GM12878 (cell line): ENCODE results near the gene PRICKLE4. TPM values are rescaled to one million over a fixed set of nuclear protein-coding genes. Genes with fewer than 3 reads are reported as not detected.

ENCODE experiments used
- ATAC-seq: fragments of 200-7000 bp; cut with Tn5 transposase; 3 replicates; pipeline ENCODE4 v1.9.1; 2020; ENCODE audit warnings: mild to moderate bottlenecking, moderate library complexity
- BruUV-seq: library from RNA; stranded (reverse); fragments of 400-500 nt; replicated peaks from 2 replicates; lab custom pipeline; 2021; lab: Mats Ljungman, UMichigan
- CTCF ChIA-PET: fragments of 300-600 bp; sonication (Branson Sonifier 250); formaldehyde crosslinking; extraction: SDS; loops from one replicate; lab custom pipeline; 2021; ENCODE audit warnings: inconsistent platforms; lab: Yijun Ruan, JAX
- POLR2A ChIA-PET: fragments of 350-600 bp; formaldehyde crosslinking; extraction: SDS; loops from one replicate; lab custom pipeline; 2021; ENCODE audit warnings: inconsistent platforms; lab: Charles Lee
- RAD21 ChIA-PET: fragments of 300-600 bp; sonication (Branson Sonifier 250); formaldehyde crosslinking; loops from one replicate; lab custom pipeline; 2023; ENCODE audit warnings: antibody characterized with exemption; ENCODE audit not compliant: unreplicated experiment; lab: Charles Lee
- SMC1A ChIA-PET: fragments of 300-600 bp; sonication (Branson Sonifier 250); formaldehyde crosslinking; loops from one replicate; lab custom pipeline; 2023; ENCODE audit not compliant: unreplicated experiment, uncharacterized antibody; lab: Charles Lee
- DNase-seq: peaks from one replicate; pipeline ENCODE4 v3.0.0-alpha.2; 2011; ENCODE audit warnings: low read depth, low spot score
- FAIRE-seq: peaks from 3 replicates; lab custom pipeline; 2011; peaks lifted over from hg19 to GRCh38; lab: Jason Lieb, UNC
- H2AFZ ChIP-seq: 2 replicates; pipeline ENCODE4 v1.6.0; 2011; ENCODE audit warnings: low read depth, low read length, control low read depth; ENCODE audit not compliant: control insufficient read depth
- H3K27ac ChIP-seq: 2 replicates; pipeline ENCODE4 v1.5.1; 2011; ENCODE audit warnings: control low read depth; ENCODE audit not compliant: control insufficient read depth, insufficient read depth
- H3K27me3 ChIP-seq, 2 experiments: replicated peaks in 1 of 2; 2 replicates each; pipeline versions ENCODE4 v1.6.0 to v1.6.1; 2011; ENCODE audit warnings: low read length in 1 of 2; ENCODE audit not compliant: control insufficient read depth in 2 of 2, insufficient read depth in 2 of 2
- H3K36me3 ChIP-seq, 2 experiments: 2 replicates each; pipeline ENCODE4 v1.5.1; 2011; ENCODE audit warnings: low read length in 1 of 2; ENCODE audit not compliant: control insufficient read depth in 2 of 2, insufficient read depth in 2 of 2
- H3K4me1 ChIP-seq: 2 replicates; pipeline ENCODE4 v1.6.1; 2011; ENCODE audit warnings: mild to moderate bottlenecking, low read length, moderate library complexity, mixed read lengths; ENCODE audit not compliant: control insufficient read depth, insufficient read depth
- H3K4me2 ChIP-seq: 2 replicates; pipeline ENCODE4 v1.6.0; 2011; ENCODE audit warnings: control low read depth; ENCODE audit not compliant: control insufficient read depth, insufficient read depth
- H3K4me3 ChIP-seq: fragments of 200-600 bp; sonication (generic); 2 replicates; pipeline ENCODE4 v1.5.1; 2016
- H3K79me2 ChIP-seq: 2 replicates; pipeline ENCODE4 v1.6.0; 2011; ENCODE audit warnings: low read length; ENCODE audit not compliant: control insufficient read depth, insufficient read depth
- H3K9ac ChIP-seq: 2 replicates; pipeline ENCODE4 v1.8.0; 2011; ENCODE audit warnings: low read length, control low read depth, mixed read lengths; ENCODE audit not compliant: control insufficient read depth, insufficient read depth
- H3K9me3 ChIP-seq: replicated peaks from 3 replicates; pipeline ENCODE4 v1.5.1; 2011; ENCODE audit warnings: mild to moderate bottlenecking, low read length; ENCODE audit not compliant: control insufficient read depth, insufficient read depth
- H4K20me1 ChIP-seq: 2 replicates; pipeline ENCODE4 v1.6.0; 2011; ENCODE audit not compliant: control insufficient read depth, insufficient read depth
- CBX5 ChIP-seq: sonication (generic); IDR thresholded peaks from 2 replicates; pipeline ENCODE4 v1.6.1; 2016; ENCODE audit warnings: low read depth, moderate library complexity, mild to moderate bottlenecking, inconsistent platforms
- E2F4 ChIP-seq: IDR thresholded peaks from 2 replicates; pipeline ENCODE4 v1.6.1; 2012; ENCODE audit warnings: low read depth, low read length, improper control_type of control experiment
- ELK1 ChIP-seq: IDR thresholded peaks from 2 replicates; pipeline ENCODE4 v1.6.1; 2012; ENCODE audit warnings: low read depth, low read length, improper control_type of control experiment
- ETV6 ChIP-seq, 2 experiments: fragments of 450-650 bp in 1 of 2; IDR thresholded peaks in 1 of 2; conservative IDR thresholded peaks in 1 of 2; 2 replicates each; pipeline ENCODE4 v1.6.1; 2014; ENCODE audit warnings: antibody characterized with exemption in 1 of 2, borderline replicate concordance in 1 of 2, low read depth in 1 of 2, mild to moderate bottlenecking in 1 of 2, moderate library complexity in 1 of 2
- HDGF ChIP-seq: fragments of 450-650 bp; IDR thresholded peaks from 2 replicates; pipeline ENCODE4 v1.6.1; 2016; ENCODE audit warnings: antibody characterized with exemption
- JUNB ChIP-seq: IDR thresholded peaks from 2 replicates; pipeline ENCODE4 v1.6.1; 2016; ENCODE audit warnings: antibody characterized with exemption, mild to moderate bottlenecking
- KLF5 ChIP-seq: fragments of 450-650 bp; IDR thresholded peaks from 2 replicates; pipeline ENCODE4 v1.6.1; 2014; ENCODE audit warnings: mild to moderate bottlenecking; ENCODE audit not compliant: partially characterized antibody
- MTA3 ChIP-seq: IDR thresholded peaks from 2 replicates; pipeline ENCODE4 v1.6.1; 2012; ENCODE audit warnings: low read length, inconsistent platforms, borderline replicate concordance
- POLR2AphosphoS2 ChIP-seq: IDR thresholded peaks from 2 replicates; pipeline ENCODE4 v1.6.1; 2011; ENCODE audit warnings: low read depth, mild to moderate bottlenecking, low read length, improper control_type of control experiment, moderate library complexity
- PRDM15 ChIP-seq: fragments of 450-650 bp; formaldehyde crosslinking; IDR thresholded peaks from 2 replicates; pipeline ENCODE4 v1.4.0; 2020; ENCODE audit warnings: mild to moderate bottlenecking, moderate library complexity
- RAD51 ChIP-seq: fragments of 450-650 bp; IDR thresholded peaks from 2 replicates; pipeline ENCODE4 v1.6.1; 2016; ENCODE audit warnings: moderate library complexity, mild to moderate bottlenecking, inconsistent platforms
- RBBP5 ChIP-seq: fragments of 200-600 bp; sonication (generic); conservative IDR thresholded peaks from 2 replicates; pipeline ENCODE4 v1.6.1; 2016
- TBL1XR1 ChIP-seq: IDR thresholded peaks from 2 replicates; pipeline ENCODE4 v1.6.1; 2012; ENCODE audit warnings: low read depth, low read length, improper control_type of control experiment
- YBX1 ChIP-seq: fragments of 450-650 bp; IDR thresholded peaks from 2 replicates; pipeline ENCODE4 v1.6.1; 2016; ENCODE audit warnings: antibody characterized with exemption
- WGBS: methylation state at CpG from one replicate; pipeline ENCODE4 v1.1.6; 2016; ENCODE audit warnings: low lambda C conversion rate; ENCODE audit not compliant: insufficient replicate concordance, insufficient coverage; ENCODE audit errors: missing lambda C conversion rate; 5-methylcytosine and 5-hydroxymethylcytosine counted together
- in situ Hi-C: fragments of 300-500 bp; cut with MboI; formaldehyde crosslinking; loops from 9 replicates; pipeline ENCODE4 v1.14.3; 2018; ENCODE audit warnings: mixed read lengths
- intact Hi-C: fragments of 100-400 bp; cut with micrococcal nuclease; formaldehyde crosslinking; loops from one replicate; pipeline ENCODE4 v1.14.2; 2022; ENCODE audit not compliant: unreplicated experiment
- polyA plus RNA-seq, 11 experiments: library from polyadenylated mRNA; depleted of rRNA in 4 of 11; unstranded in 6 of 11; stranded (reverse) in 5 of 11; fragments of >200 nt; fragmentation: Nextera tagmentation in 4 of 11; fragmentation: Illumina TruSeq in 1 of 11; extraction: Ambion mirVana in 4 of 11; extraction: Trizol in 1 of 11; gene quantifications; 1 replicate in 1 of 11; 2 replicates in 10 of 11; pipeline versions ENCODE4 v1.2.1 to v1.2.3, GENCODE V29; 2011 to 2016; ENCODE audit warnings: inconsistent platforms in 2 of 11, missing spikeins in 2 of 11, low read depth in 1 of 11
- total RNA-seq, 4 experiments: library from RNA; depleted of rRNA in 3 of 4; stranded (reverse); fragments of >200 nt in 3 of 4; fragmentation: Illumina TruSeq in 1 of 4; extraction: Trizol in 1 of 4; gene quantifications; 2 replicates each; pipeline versions ENCODE4 v1.2.1 to v1.2.3, GENCODE V29; 2013 to 2021

PRICKLE4 gene
- total and polyA plus RNA-seq, 10 of the 15 experiments (the other 5 are each of a cell fraction or from before 2014, with no cell fraction given): 0.33 to 0.85 (median 0.35) TPM; not detected in 7

GRCh38 chr6:41737591-41738130 is 42.9 kb upstream of the PRICKLE4 start (continued):
- TF ChIP-seq PRDM15 (CRISPR knock-in tag) (no peak), RBBP5 (no peak)
- TF ChIP-seq, all 136 proteins: peak for 0

- no peak overlapping the region for H3K27ac ChIP-seq
- ChIA-PET RAD21 (interaction anchor here (2.4 kb wide), 1 partner anchor 33 kb away, joined by 10 read pairs; no protein-coding TSS in a partner anchor), POLR2A (no interaction called here), SMC1A (no interaction called here), CTCF (no interaction called here)
- H3K4me1 ChIP-seq: no peaks in the 10 kb centered on the region; the same call in 1 of the 2 replicates
- no peaks in the 10 kb centered on the region for H4K20me1 ChIP-seq
- in situ Hi-C loops (no loop called here), intact Hi-C loops (loop anchor here (10.0 kb wide), 1 partner anchor 664 kb away; the partner anchor contains the start of genes NFYA and OARD1)
- no peak overlapping the region for H3K4me3 ChIP-seq
- no peak for DNase-seq
- ATAC-seq: no peak
- H3K9me3 ChIP-seq: no peaks in the 10 kb centered on the region
- no TSS peak for BruUV-seq
- H3K27me3 ChIP-seq: no peaks in the 10 kb centered on the region; a peak in 1 of 4 replicates
- H3K36me3 ChIP-seq: no peaks in the 10 kb centered on the region
- H3K79me2 ChIP-seq: peaks cover 6% of the 10 kb centered on the region
- WGBS: 54% methylated on average over 4 of the region's 4 CpGs
- no peak overlapping the region for H3K4me2 ChIP-seq
- H3K9ac ChIP-seq: no peak overlapping the region
- H2AFZ ChIP-seq: no peak overlapping the region
- FAIRE-seq: no peak
- TF ChIP-seq YBX1 (no peak), MTA3 (no peak), RAD51 (no peak), ELK1 (no peak), CBX5 (no peak), JUNB (no peak), TBL1XR1 (no peak), POLR2AphosphoS2 (no peak), HDGF (no peak), KLF5 (no peak), E2F4 (no peak), ETV6 (conservative IDR thresholded peaks at IDR 0.05 in 1 of 2, IDR thresholded peaks at IDR 0.05 in 1 of 2; ENCODE audit: borderline replicate concordance in 1 of 2, low read depth in 1 of 2) (no peak)
These were observed 41.5 kb upstream of the PRICKLE4 start for GRCh38 chr6:41739041-41739440.
